NCI-H226 (cell line): ENCODE measurements around the gene UBE2D4.
"Not testable (repeated sequence)": the region's sequence is repeated elsewhere in the genome, so short reads cannot be mapped to it uniquely, and the experiment has no call there.

Experiments used
- DNase-seq: peaks from one replicate; pipeline ENCODE4 v3.0.0-alpha.2; 2015

Gene UBE2D4

DNA sequence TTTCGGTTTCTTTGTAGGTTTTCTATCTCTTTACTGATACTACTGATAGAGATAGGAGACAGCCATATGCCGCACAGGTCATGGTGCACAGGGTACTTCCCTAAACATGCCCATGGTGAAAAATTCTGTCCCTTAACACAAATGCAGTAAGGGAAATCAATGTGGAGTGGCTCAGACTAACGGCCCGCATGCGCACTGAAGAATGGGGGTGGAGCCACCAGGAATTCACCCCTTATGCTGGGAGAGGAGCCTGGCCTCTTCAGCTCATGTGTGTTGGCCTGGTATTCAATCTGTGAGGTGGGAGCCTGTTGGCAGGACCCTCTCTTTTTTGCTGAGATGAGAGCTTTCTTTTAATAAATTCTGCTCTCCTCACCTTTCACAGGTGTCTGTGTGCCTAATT, 11.4 kb upstream of the UBE2D4 start:
- no peak for DNase-seq

DNA sequence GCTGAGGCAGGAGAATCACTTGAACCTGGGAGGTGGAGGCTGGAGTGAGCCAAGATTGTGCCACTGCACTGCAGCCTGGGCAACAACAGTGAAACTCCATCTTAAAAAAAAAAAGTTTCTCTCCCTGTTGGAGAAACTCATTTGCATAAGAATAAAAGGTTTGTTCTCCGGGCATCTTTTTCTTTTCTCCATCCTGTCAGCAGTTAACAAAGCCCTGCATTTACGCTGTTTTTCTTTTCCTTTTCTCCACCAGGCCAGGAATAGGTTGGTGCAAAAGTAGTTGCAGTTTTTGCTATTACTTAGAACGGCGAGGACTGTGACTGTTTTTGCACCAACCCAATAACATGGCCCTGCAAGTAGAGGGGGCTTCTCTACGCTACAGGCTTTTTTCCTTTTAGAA, 10.3 kb upstream of the UBE2D4 start:
- DNase-seq, result no peak

GRCh38 chr7:43921423-43921822, 4.8 kb upstream of the UBE2D4 start:
- DNase-seq, result no peak

DNA sequence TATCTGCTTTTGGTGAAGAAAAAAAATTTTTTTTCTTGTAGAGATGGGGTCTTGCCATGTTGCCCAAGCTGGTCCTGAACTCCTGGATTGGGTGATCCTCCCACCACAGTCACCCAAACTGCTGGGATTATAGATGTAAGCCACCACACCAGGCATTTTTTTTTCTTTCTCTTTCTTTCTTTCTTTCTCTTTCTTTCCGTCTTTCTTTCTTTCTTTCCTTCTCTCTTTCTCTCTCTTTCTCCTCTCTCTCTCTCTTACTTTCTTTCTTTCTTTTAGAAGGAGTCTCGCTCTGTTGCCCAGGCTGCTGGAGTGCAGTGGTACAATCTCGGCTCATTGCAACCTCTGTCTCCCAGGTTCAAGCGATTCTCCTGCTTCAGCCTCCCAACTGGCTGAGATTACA, 3.5 kb upstream of the UBE2D4 start:
- no peak for DNase-seq

DNA sequence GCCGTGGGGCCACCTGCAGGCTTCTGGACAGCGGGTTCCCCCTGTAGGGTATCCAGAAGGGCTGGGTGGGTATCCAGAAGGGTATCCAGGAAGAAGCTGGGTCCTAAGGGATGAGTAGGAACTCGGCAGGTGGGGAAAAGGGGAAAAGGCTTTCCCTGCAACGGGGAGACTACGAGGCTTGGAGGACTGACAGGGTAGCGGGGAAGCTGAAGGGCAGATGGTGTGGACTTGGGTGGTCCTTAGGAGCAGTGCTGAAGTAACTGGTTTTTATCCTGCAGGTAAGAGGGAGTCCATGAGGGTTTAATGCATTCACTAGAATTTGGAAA, 525 bp downstream of the UBE2D4 start:
- DNase-seq, result no peak

DNA sequence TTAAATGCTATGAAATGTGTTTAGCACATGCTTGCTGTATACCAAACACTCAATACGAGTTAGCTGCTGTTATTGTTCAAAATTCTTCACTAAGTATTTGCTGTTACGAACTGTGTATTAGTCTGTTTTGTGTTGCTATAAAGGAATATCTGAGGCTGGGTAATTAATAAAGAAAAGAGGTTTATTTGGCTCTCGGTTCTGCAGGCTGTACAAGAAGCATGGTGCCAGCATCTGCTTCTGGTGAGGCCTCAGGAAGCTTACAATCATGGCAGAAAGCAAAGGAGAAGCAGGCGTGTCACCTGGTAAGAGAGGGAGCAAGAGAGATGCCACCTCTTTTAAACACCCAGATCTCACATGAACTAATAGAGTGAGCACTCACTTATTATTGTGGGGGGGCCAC, 1.6 kb downstream of the UBE2D4 start:
- DNase-seq, result no peak

GRCh38 chr7:43929529-43930457, 3.6 kb downstream of the UBE2D4 start:
- no peak for DNase-seq

- DNase-seq, result no peak
These were observed 5.1 kb downstream of the UBE2D4 start for GRCh38 chr7:43931346-43931745.

DNA sequence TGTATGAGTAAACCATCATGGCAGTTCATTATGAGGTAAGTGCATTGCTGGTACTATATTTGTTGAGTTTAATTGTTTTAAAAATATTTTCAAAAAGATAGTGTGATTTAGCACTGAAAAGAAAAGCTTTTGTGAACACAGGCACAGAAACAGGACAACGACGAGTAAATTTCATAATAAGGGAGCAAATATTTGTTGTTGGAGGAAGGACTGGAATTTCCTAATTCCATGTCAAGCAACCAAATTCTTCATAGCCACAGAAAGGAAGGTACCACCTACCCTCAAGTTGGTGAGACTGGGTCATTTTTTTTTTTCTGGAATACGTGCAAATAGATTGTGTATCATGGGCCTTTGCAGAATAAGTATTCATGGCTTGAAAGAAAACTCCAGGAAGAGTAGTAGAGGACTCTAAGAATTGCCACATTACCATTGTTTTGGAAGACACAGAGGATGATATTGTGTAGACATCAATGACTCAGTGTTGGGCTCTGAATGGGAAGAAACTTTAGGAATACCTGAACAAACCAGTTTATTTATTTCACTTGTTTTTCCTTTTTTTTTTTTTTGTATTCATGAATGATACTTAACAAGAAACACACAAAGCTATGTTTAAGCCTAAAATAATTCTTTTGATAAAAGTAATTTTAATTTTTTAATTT, 7.8 kb downstream of the UBE2D4 start:
- DNase-seq, result no peak

GRCh38 chr7:43937444-43937843, 11.2 kb downstream of the UBE2D4 start:
- DNase-seq, result no peak

DNA sequence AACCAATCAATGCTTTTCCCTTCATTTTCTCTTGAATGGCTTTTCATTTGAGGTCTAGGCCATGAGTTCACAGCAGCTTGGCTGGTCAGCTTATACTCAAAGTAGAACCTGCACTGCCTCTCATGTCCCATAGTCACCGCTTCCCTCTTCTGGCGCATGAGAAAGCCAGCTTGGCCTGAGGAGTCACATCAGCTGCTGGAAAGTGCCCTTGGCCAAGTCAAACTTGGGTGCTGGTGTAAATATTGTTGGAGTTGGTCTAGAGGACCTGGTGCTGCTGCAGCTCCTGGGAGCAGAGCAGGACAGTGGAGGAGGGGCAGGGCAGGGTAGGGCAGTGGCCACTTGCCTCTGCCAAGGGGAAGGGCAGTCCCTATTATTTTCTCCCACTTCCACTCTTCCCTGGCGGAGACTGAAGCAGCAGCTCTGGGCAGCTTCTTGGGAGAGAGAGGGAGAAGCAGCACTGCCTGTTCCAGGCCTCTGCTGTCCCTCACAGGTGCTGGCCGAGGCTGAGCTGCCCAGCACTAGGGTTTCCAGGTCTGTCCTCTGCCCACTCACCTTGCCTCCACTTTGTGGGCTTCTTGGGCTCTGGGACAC, 12.8 kb downstream of the UBE2D4 start:
- DNase-seq, result no peak

DNA sequence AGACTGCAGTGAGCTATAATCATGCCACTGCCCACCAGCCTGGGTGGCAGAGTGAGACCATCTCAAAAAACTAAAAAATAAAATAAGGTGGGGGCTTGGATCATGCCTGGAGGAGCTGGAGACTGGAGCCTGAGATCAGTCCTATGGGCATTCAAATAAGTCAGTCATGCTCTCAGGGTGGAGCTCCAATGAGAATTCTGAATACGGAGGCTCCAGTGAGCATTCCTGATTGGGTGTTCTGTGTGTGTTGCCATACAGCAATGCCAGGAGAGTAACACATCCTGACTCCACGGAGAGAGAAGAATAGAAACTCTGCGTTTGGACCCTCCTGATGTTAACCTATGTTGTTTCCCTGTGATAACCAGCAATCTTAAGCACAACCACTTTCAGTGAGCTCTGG, 16.0 kb downstream of the UBE2D4 start:
- DNase-seq, result no peak

DNA sequence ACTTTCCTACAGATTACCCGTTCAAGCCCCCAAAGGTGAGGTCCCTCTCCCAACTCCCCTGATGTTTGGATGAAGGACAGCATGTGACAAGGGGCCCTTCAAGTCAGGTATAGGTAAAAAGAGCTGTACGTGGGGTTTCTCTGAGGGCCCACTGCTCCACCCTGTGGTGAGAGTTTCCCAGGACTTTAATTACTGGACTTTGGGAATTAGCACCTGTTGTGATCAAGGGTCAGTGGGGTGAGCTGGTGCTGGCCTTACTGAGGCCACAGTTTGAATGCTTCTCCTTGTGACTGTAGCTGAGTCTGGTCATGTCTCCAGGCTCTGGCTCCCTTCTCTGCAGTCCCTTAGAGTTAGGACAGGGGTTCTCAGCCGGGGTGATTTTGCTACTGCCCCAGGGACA, 16.8 kb downstream of the UBE2D4 start:
- no peak for DNase-seq

DNA sequence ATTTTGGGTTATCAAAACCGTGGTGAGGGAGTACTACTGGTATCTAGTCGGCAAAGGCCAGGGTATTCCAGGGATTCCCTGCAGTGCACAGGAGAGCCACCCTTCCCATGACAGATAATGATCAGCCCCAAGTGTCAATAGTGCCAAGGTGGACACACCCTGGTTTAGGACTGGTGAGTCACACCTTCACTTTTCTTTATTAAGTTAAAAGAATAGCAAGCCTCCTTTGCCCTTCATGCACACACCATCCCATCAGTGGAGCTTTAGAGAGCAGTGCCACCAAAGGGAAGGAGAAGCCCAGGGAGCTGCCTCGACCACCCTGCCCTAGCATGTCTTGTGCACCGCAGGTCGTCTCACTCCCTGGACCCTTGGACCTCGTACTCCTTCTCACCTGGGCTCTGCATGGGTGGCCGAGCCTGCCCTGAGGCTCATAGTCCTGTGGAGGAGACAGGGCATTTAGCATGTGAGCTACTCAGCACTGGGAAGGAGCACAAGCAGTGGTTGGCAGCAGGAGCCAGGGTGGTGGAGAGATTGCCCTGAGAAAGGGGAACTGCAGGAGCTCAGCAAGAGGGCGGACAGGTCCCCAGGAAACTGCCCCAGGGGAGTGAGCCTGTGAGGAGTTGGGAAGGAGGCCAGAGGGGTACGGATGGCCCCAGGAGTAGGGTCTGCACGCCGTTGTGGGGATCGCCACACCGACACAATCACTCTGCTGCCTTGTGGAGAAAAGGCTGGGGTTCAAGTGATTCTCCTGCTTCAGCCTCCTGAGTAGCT, 17.4 kb downstream of the UBE2D4 start:
- DNase-seq, result no peak

GRCh38 chr7:43944286-43944685, 18.1 kb downstream of the UBE2D4 start:
- no peak for DNase-seq

GRCh38 chr7:43952028-43952427, 25.8 kb downstream of the UBE2D4 start:
- no peak for DNase-seq

GRCh38 chr7:43953071-43953470, 26.8 kb downstream of the UBE2D4 start:
- no peak for DNase-seq

GRCh38 chr7:43954524-43955228, 28.4 kb downstream of the UBE2D4 start:
- peak; percentile 12 for DNase-seq

GRCh38 chr7:43956027-43956426, 29.8 kb downstream of the UBE2D4 start:
- DNase-seq, result no peak

DNA sequence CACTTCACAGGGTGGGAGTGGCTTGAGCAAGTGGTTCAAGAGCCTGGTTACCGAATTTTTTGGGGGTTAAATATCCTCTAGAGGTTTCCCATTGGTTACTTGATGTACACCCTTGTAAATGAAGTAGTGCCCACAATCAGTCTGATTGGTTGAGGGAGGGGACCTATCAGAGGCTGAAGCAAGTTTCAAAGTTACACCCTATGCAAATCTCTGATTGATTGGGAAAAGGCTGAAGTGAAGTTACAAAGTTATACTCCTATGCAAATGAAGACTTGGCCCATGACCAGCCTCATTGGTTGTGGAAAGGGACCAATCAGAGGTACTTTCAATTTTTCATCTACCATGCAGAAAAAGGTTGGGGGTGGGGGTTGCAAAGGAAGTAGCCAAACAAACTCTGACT, 34.7 kb downstream of the UBE2D4 start:
- no peak for DNase-seq

GRCh38 chr7:43966392-43966791, 40.2 kb downstream of the UBE2D4 start:
- not testable (repeated sequence) for DNase-seq

DNA sequence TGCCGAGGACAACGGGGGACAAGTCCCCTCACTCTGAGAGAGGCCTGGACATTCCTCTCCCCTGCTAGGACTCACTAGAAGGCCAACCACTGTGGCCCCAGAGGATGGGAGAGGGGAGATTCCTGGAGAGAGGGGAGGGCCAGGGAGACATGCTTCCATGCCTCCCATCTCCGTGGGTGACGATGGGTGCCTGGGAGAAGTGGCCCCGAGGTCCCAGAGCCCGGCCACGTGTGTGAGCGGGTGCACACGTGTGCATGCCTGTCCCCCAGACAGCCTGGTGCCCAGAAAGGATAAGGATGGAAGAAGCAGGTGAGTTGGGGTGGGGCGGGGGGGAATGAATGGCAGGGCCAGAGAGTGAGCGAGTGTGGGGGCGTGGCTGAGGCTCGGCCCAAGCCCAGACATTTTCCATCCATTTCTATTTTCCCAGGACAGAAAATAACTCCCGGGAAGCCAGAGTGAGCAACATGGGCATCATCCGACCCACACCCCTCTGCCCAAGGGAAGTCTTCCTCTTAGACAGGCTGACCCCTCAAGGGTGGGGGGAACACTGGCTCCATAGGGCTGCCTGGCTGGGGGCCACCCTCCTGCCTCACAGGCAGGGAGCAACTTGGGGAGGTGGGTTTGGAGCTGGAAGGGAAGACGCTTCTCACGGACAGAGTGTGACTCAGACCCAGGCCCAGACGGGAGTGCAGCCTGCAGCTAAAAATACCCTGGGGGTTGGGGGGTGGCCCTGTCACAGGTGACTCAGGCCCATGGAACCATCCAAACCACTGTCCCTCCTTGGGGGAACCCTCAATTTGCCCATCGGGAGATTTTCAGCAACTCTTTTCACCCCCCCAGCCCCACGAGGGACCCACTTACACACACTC, 42.2 kb downstream of the UBE2D4 start:
- DNase-seq, result not testable (repeated sequence)
